IgD-negative memory B cell (primary cell): ENCODE data around the gene KIAA1191. TPM values are rescaled to one million over a fixed set of nuclear protein-coding genes. Genes with fewer than 3 reads are reported as not detected.
"Not testable (repeated sequence)": the region's sequence is repeated elsewhere in the genome, so short reads cannot be mapped to it uniquely, and the experiment has no call there.

Source experiments
- H3K27ac Mint-ChIP-seq, 3 donors: one replicate each; pipeline ENCODE4 v1.8.0; 2020 to 2022; ENCODE audit warnings: mild to moderate bottlenecking in 3 of 3, mixed read lengths in 3 of 3, moderate library complexity in 1 of 3
- H3K27me3 Mint-ChIP-seq: one replicate; pipeline ENCODE4 v1.8.0; 2021; ENCODE audit warnings: mixed read lengths
- H3K36me3 Mint-ChIP-seq: one replicate; pipeline ENCODE4 v1.8.0; 2020; ENCODE audit warnings: mild to moderate bottlenecking, mixed read lengths
- H3K4me1 Mint-ChIP-seq, 3 donors: one replicate each; pipeline ENCODE4 v1.8.0; 2020 to 2022; ENCODE audit warnings: mixed read lengths in 3 of 3, mild to moderate bottlenecking in 1 of 3
- H3K4me3 Mint-ChIP-seq, 4 donors: one replicate each; pipeline ENCODE4 v1.8.0; 2020 to 2022; ENCODE audit warnings: mild to moderate bottlenecking in 4 of 4, mixed read lengths in 4 of 4, moderate library complexity in 3 of 4
- H3K9me3 Mint-ChIP-seq, 3 donors: one replicate each; pipeline ENCODE4 v1.8.0; 2020 to 2021; ENCODE audit warnings: mixed read lengths in 3 of 3, mild to moderate bottlenecking in 1 of 3
- polyA plus RNA-seq: library from polyadenylated mRNA; unstranded; fragments of 300-500 nt; fragmentation: Illumina TruSeq; gene quantifications from one replicate; pipeline ENCODE4 v1.2.3, GENCODE V29; 2021

The KIAA1191 gene
- polyA plus RNA-seq, 1 donor from 2014 or later: 45.2 TPM

GRCh38 chr5:176319827-176320554, 41.6 kb downstream of the KIAA1191 start:
- Mint-ChIP-seq H3K4me3 (no peak overlapping the region), H3K4me1 (no peaks in the 10 kb centered on the region), H3K36me3 (peaks cover 4% of the 10 kb centered on the region), H3K27ac (no peak overlapping the region), H3K27me3 (no peaks in the 10 kb centered on the region), H3K9me3 (no peaks in the 10 kb centered on the region)

GRCh38 chr5:176317534-176318374, 43.8 kb downstream of the KIAA1191 start:
- Mint-ChIP-seq H3K27ac (no peak overlapping the region), H3K4me3 (no peak overlapping the region), H3K9me3 (no peaks in the 10 kb centered on the region), H3K36me3 (peaks cover 2% of the 10 kb centered on the region), H3K27me3 (no peaks in the 10 kb centered on the region), H3K4me1 (no peaks in the 10 kb centered on the region)

- H3K4me1 Mint-ChIP-seq, H3K27me3 Mint-ChIP-seq, H3K9me3 Mint-ChIP-seq, H3K4me3 Mint-ChIP-seq, H3K36me3 Mint-ChIP-seq, H3K27ac Mint-ChIP-seq: not testable (repeated sequence)
Measured at GRCh38 chr5:176305356-176305755, 56.2 kb downstream of the KIAA1191 start.

Other genes starting within 250 kb of the KIAA1191 start
- 13.7 TPM for gene SIMC1, start 123.3 kb downstream of the KIAA1191 start, polyA plus RNA-seq
- 1.3 TPM for gene ARL10, start 3.7 kb upstream of the KIAA1191 start, polyA plus RNA-seq
- gene NOP16, start 26.8 kb upstream of the KIAA1191 start, polyA plus RNA-seq: 38.1 TPM
- 242 TPM for gene HIGD2A, start 27.0 kb upstream of the KIAA1191 start, polyA plus RNA-seq
- gene CLTB, start 54.8 kb upstream of the KIAA1191 start, polyA plus RNA-seq: 54.1 TPM
- 11.1 TPM for gene FAF2, start 86.6 kb upstream of the KIAA1191 start, polyA plus RNA-seq
- gene RNF44, start 175.6 kb upstream of the KIAA1191 start, polyA plus RNA-seq: 6.0 TPM
- not detected for gene CDHR2, start 187.6 kb upstream of the KIAA1191 start, polyA plus RNA-seq
- 0.35 TPM for gene GPRIN1, start 248.4 kb upstream of the KIAA1191 start, polyA plus RNA-seq